OCI-M2 (cell line): ENCODE results near the gene KRT6C.

Experiments
- DNase-seq: peaks from one replicate; lab custom pipeline; 2025; ENCODE audit not compliant: unreplicated experiment; lab: John Stamatoyannopoulos, UW

Gene KRT6C

DNA sequence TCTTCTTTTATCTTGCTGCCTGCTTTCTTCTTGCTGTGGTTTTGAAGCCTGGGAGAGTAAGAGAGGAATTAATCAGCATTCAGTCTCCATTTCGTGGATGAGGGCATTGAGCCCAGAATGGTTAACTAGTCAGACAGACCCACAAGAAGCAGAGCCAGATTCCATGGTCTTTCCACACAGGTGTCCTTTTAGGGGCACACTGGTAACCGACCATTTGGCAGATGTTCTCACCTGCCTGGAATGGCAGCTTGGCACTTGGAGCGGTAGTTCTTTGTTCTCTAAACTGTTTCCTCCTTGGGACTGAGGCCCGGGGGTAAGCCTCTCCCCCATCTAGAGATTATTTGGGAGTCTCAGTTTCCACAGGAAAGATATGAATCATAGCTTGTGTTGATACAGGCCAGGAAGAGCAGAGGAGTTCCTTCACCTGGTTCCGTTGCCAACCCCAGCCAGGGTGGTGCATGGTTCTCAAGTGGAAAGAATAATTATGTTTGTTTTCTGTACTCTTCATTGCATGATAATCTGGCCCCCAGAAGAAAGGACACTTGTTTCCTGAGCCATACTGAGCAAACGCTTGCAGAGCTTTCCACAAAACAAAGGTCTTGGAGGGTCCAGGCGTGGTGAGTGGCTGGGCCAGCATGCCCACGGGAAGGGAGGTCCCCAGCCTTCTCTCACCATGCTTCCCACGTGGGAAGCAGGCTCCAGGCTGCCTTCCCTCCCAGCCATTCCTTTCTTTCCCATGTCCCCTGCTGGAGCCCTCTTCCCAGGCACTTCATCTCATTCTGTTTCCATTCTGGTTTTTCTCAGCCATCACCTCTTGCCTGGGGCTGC is 37.4 kb downstream of the KRT6C start:
- DNase-seq = no peak

DNA sequence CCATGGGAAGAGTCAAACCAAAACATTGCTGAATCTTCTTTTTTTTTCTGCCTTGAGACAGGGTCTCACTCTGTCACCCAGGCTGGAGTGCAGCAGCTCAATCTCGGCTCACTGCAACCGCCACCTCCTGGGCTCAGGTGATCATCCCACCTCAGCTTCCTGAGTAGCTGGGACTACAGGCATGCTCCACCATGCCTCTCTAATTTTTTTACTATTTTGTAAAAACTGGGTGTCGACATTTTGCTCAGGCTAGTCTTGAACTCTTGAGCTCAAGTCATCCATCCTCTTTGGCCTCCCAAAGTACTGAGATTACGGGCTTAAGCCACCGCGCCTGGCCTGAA is 38.0 kb downstream of the KRT6C start:
- no peak for DNase-seq

GRCh38 chr12:52434760-52435530 is 38.7 kb downstream of the KRT6C start:
- no peak for DNase-seq

DNA sequence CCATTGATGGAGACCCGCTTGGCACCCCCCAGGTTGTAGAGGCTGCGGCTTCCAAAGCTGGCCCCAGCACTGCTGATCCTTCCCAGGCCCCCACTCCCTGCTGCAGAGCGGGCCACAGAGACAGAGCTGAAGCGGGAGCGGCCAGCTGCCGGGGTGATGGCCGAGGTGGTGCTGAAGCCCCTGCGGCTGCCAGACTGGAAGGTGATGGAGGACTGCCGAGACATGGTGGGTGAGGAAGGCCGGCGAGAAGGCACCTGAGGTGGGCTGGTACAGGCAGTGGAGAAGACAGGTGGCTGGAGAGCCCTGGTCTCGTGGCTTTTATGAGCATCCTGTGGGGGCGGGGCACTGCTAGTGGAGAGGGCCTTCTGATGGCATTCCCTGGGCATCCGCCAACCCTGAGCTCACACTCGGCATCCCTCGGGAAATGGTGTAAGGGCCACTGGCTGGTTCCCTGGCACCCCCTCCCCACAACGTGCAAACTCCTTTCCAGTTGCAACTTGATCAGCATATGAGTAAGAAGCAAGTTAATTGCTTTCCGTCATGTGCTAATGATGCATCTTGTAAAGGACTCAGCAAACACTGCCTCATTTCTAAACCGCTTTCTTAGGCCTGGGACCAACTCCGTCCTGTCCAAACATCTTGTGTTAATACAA is 39.4 kb downstream of the KRT6C start, which contains the start of gene KRT75:
Gene KRT75 (minus strand): TSS at position 291 of the 653 bp plus-strand sequence. CDS start 67 bp downstream, at position 224.
- DNase-seq = no peak

- no peak for DNase-seq
Observed at GRCh38 chr12:52433501-52434080, 40.0 kb downstream of the KRT6C start.

- DNase-seq = no peak
Observed at GRCh38 chr12:52432559-52433207, 40.9 kb downstream of the KRT6C start.

DNA sequence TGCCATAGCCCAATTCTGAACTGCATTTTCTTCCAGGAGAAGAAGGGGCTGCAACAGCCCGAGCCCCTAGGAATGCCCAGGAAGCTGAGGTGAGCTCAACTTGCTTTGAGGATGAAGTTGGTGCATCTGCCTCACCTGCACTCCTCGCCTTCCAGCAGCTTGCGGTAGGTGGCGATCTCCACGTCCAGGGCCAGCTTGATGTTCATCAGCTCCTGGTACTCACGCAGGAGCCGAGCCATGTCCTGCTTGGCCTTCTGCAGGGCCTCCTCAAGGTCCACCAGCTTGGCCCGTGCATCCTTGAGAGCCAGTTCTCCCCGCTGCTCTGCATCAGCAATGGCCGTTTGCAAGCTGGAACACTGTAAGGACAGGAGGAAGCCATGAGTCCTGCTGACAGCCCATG is 45.5 kb downstream of the KRT6C start:
- DNase-seq = no peak

DNA sequence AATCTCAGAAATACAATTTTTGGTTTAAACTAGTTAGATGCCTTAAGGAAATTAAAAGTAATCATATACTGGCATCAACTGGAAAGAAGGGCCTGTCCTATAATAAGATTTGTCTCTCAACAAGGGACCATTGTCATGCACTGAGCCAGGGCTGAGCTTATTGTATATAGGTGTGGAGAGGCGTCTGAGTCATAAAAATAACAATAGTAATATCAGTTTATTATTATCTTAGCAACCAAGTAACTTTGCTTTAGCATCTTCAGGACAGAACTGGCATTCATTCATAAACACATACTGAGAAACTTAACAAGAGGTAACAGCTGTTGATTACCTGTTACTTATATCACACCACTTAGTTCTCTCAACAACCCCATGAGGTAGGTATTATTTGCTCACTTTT is 46.5 kb downstream of the KRT6C start:
- DNase-seq = no peak

DNA sequence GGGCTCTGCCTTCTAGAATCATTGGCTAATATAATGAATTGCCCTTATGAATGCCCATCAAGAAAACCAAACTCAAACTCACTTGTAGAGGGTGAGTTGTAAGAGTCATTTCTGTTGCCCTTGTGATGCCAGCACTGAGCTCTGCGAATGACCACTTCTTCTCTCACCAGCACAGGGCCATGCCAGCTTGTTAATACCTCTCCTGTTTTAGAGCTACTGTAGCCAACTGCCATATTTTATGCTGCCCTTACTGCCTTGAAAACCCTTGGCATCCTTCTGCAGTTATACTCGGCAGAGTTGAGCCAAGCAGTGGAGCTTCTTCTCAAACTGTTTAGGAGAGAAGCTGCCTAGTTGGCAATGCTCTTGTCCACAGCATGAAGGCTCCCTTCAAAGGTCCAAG is 47.6 kb downstream of the KRT6C start:
- DNase-seq = no peak

DNA sequence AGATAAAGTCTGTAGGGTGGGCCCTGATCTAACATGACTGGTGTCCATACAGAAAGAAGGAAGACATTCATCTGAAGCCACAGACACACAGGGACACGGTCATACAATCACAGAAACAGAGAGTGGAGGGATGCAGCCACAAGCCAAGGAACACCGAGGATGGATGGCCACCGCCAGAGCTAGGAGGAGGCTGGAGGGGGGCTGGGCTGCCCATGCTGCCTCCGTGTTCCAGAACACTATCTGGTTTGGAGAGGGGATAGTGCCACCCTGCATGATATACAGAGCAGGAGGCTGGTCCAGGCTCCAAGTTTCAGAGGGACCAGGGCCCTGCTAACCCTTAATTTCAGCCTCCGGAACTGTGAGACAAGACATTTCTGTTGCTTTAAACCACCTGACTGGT is 48.1 kb downstream of the KRT6C start:
- no peak for DNase-seq

GRCh38 chr12:52423661-52424500 is 49.7 kb downstream of the KRT6C start:
- DNase-seq = no peak

GRCh38 chr12:52423035-52423434 is 50.6 kb downstream of the KRT6C start:
- no peak for DNase-seq

- no peak for DNase-seq
Observed at GRCh38 chr12:52419656-52420055, 53.9 kb downstream of the KRT6C start.

- no peak for DNase-seq
Observed at GRCh38 chr12:52418576-52419110, 55.0 kb downstream of the KRT6C start.
